GM15510 (cell line): ENCODE results near the gene SEPSECS.

ENCODE experiments used
- POLR2A ChIP-seq: IDR thresholded peaks from 3 replicates; pipeline ENCODE4 v1.6.1; 2011; ENCODE audit warnings: borderline replicate concordance; ENCODE audit not compliant: insufficient read length; ENCODE audit errors: extremely low read depth

Gene SEPSECS

DNA sequence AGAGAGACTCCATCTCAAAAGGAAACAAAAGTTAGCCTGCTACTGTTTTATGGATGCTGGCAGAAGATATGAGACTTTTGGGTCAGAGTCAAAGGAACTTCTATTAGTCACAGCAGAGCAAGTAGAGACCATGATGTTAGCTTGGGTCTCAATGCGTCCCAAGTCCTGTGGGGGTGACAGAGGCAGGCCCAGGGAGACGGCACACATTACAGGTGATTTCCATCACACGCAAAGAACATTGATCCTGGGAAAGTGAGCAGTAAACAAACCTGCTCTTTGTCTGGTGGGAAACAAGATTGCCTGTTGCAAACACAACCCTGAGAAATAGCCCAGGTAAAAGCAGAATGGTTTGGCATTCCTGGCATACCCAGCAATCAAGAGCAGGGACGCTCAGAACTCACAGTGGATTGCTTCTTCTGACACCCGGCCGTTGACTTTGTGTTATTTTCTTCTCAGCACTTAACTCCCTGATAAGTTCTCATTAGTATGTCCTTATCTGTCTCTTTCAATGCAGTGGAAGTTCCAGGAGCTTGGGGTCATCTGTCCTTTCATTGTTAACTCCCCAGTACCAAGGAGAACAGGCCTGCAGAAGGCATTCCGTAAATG lies 78.3 kb downstream of the SEPSECS start:
- TF ChIP-seq POLR2A = no peak

DNA sequence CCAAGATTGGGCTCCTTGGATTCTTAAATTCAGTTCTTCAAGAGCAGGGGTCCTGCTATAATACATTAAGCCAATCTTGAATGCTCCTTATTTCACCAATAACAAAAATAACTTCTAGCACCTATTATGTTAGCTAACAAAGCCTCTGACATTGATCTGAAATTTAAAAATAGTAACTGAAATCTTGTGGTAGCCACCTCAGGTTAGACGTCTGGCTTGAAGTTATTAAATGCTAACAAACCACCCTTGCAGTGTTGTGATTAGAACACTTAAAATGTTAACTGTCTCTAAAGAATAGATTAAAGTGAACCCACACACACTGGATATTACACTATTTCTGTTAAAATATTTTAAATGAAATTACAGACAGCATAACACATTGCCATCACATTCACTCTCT lies 79.7 kb downstream of the SEPSECS start:
- TF ChIP-seq POLR2A = no peak

DNA sequence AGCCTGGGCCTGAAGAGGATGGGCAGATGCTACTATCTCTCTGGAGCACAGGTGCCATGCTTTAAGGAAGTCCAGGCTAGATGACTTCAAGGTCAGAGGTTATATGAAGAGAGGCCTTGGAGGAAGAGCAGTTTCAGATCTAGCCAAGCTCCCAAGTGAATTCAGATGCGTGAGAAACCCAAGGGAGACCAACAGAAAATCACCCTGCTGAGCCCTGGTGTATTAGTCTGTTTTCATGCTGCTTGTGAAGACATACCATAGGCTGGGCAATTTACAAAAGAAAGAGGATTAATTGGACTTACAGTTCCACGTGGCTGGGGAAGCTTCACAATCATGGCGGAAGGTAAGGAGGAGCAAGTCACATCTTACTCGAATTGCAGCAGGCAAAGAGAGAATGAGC lies 81.7 kb downstream of the SEPSECS start:
- TF ChIP-seq POLR2A = no peak

DNA sequence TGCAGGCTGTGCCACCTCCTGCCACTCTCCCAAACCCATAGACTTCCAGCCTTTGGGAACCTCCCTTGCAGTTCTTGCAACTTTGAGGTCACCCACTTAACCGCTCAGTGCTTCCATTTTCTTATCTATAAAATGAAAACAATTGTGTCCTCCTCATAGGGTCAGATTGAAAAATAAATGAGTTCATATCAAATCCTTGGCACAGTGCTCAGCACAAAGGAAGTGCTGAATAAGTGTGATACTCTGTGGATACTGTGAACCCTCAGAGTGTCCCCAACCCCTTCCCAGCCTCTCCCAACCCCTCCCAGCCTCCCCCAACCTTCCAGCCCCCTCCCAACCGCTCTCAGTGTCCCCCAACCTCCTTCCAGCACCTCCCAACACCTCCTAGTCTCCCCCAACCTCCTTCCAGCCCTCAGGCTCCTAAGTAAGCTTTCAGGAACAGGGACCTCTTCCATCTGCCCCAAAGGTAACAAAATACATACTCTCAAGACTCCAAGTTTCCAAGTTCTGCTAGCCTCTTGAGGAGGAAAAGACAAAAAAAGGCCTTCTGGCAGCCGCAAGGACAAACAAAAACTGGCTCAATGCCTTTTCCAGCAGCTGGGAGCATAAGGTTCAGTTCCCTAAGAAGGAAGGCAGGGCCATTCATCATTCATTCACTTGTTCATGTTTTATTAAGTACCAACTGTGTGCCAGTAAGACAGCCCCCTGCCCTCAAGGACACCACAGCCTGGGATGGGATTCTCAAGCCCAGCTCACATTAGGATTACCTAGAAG lies 83.4 kb downstream of the SEPSECS start:
- no peak for TF ChIP-seq POLR2A

- TF ChIP-seq POLR2A = no peak
Measured at GRCh38 chr4:25075851-25076250, 84.4 kb downstream of the SEPSECS start.

DNA sequence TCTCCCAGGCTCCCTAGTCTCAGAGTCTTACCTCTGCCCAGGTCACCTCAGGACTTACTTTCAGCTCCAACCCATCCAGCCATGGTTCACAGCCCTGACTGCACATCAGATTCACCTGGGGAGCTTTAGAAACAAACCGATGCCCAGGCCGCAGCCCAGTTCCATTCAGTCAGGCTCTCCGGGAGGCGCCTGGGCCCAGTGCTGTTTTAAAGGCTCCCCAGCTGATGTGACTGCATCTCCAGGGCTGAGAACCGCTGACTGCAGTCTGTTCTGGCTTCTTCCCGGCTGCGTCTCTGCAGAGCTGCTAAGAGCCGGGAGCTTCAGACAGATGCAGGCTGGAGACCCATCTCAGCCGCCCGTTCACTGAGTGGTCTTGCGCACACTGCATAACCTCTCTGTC lies 85.1 kb downstream of the SEPSECS start:
- no peak for TF ChIP-seq POLR2A

DNA sequence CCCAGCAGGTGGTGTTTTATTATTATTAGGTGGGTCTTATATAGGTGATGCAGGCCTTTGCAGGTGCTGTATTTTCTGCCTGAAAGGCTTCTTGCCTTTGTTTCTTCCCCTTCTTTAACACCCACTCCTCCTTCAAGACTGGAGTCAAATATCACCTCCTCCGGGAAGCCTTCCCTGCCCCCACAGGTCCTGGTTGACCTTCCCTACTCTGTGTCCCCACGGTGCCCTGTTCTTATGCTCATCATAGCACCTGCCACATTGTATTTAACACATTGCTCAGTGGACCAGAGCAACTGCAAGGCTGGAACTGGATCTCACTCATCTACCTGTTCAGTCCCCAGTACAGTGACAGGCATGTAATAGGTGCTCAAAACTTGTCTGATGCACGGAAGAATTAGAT lies 89.7 kb downstream of the SEPSECS start:
- no peak for TF ChIP-seq POLR2A
